AG09309 (cell line): ENCODE data around the gene SPDYE6.
"Not testable (repeated sequence)": the region's sequence is repeated elsewhere in the genome, so short reads cannot be mapped to it uniquely, and the experiment has no call there.

Experiments used
- DNase-seq: peaks from one replicate; pipeline ENCODE4 v3.0.0-alpha.2; 2010; ENCODE audit warnings: low read depth
- H3K4me3 ChIP-seq: 2 replicates; pipeline ENCODE4 v1.5.1; 2011; ENCODE audit warnings: mild to moderate bottlenecking, low read depth, low read length, moderate library complexity; ENCODE audit not compliant: control insufficient read depth
- CTCF ChIP-seq: IDR thresholded peaks from 2 replicates; pipeline ENCODE4 v1.5.1; 2011; ENCODE audit warnings: mild to moderate bottlenecking, low read depth, low read length, inconsistent platforms; ENCODE audit not compliant: insufficient read depth, control insufficient read depth; ENCODE audit errors: missing control alignments

SPDYE6 gene

DNA sequence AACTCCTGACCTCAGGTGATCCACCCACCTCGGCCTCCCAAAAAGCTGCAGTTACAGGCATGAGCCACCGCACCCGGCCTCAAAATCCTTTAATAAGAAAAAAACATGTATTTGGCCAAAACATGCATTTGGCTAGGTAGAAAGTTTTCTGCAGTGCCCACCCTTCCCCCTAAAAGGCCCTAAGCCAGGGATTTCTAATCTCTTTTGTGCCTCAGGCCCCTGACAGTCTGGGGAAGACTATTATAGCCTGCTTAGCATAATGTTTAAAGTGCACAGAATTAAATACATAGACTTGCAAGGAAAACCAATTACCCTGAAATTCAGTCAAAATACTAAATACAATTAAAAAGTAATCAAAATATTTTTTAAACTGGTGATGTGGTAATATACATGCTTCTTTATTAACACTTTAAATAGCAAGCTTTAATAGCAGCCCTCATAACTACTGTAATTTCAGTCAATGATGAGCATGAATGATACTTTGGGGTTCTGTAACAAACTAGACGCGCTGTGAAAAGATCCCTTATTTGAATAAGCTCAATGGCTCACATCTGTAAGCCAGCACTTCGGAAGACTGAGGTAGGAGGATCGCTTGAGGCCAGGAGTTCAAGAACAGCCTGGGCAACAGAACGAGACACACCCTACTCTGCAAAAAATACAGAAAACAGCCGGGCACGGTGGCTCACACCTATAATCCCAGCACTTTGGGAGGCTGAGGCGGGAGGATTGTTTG lies 29.9 kb downstream of the SPDYE6 start:
- TF ChIP-seq CTCF: no peak
- H3K4me3 ChIP-seq: no peak overlapping the region
- DNase-seq: no peak

GRCh38 chr7:102325106-102325505 lies 31.1 kb downstream of the SPDYE6 start:
- not testable (repeated sequence) for DNase-seq, H3K4me3 ChIP-seq

GRCh38 chr7:102323914-102324195 lies 32.4 kb downstream of the SPDYE6 start:
- no peak for TF ChIP-seq CTCF
- H3K4me3 ChIP-seq: no peak overlapping the region
- DNase-seq: no peak

- TF ChIP-seq CTCF: no peak
- no peak for DNase-seq
- H3K4me3 ChIP-seq: no peak overlapping the region
These were observed 34.0 kb downstream of the SPDYE6 start for GRCh38 chr7:102322202-102322715.

DNA sequence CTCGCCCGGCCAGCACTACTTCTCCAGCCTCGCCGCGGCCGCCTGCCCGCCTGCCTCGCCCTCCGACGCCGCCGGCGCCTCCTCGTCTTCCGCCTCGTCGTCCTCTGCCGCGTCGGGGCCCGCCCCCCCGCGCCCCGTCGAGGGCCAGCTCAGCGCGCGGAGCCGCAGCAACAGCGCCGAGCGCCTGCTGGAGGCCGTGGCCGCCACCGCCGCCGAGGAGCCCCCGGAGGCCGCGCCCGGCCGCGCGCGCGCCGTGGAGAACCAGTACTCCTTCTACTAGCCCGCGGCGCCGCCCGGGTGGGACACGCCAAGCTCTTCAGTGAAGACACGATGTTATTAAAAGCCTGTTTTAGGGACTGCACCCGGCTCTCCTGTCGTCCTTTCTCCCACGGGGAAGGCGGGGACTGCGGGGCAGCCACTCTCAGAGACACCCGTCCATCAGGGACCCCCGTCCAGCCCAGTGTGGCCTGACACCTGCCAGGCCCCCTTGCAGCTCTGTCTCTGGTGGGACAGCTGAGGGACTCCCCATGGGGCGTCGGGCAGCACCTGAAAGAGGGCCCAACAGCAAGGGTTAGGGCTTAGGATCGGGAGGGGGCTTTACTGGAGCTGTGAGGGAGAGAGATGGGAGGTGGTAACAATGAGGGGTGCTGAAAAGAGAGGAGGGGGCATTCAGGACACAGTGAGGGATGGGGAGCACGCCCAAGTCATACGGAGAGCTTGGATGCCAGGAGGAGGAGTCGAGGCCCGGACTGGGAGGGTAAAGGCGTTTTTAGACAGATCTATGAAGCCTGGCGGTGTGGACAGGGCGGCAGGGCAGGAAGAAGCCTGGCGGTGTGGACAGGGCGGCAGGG lies 34.7 kb downstream of the SPDYE6 start:
- H3K4me3 ChIP-seq: no peak overlapping the region
- DNase-seq: no peak
- no peak for TF ChIP-seq CTCF

DNA sequence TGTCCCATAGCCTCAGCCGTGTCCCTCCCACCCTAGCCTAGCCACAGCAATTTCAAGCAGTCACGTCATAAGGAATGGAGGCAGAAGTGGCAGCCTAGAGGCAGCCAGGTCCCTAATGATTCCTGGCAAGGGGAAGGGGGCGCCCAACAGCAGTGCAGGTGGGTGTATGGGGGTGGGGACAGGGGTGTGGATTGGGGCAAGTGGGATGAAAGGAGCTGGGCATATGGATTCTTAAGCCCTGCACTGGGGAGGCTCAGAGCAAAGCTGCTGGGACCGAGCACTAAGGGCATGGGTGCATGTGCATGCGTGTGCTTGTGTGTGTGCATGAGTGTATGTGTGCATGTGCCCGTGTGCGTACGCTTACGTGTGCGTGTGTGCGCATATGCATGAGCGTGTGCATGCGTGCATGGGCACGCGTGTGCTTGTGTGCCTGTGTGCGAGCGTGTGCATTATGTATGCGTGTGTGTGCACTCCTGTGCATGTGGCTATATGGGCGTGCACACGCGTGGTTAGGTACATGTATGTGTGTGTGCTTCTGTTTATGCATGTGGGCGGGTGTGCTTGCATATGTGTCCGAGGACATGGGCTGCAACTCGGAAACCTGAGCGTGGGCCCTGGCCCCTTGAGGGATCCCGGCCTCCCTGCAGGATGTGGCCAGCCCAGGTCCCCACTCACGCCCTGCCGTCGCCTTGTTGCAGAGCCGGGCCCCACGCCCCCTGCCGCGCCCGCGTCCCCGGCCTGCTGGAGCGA lies 35.5 kb downstream of the SPDYE6 start:
- H3K4me3 ChIP-seq: no peak overlapping the region
- no peak for TF ChIP-seq CTCF
- DNase-seq: no peak
